Esophagus muscularis mucosa (tissue), 4 donors: ENCODE data around the gene LHFPL6. TPM values are rescaled to one million over a fixed set of nuclear protein-coding genes. Genes with fewer than 3 reads are reported as not detected.

ENCODE experiments used
- DNase-seq: peaks from one replicate; pipeline ENCODE4 v3.0.0-alpha.2; 2017; ENCODE audit errors: extremely low spot score
- H3K27ac ChIP-seq, 4 donors: fragments of 200-600 bp; sonication (generic); replicated peaks in 1 of 4; 1 replicate in 3 of 4; 2 replicates in 1 of 4; pipeline ENCODE4 v1.5.1; 2016 to 2019; ENCODE audit warnings: mild to moderate bottlenecking in 1 of 4
- H3K27me3 ChIP-seq, 4 donors: fragments of 200-600 bp; sonication (generic); one replicate each; pipeline versions ENCODE4 v1.5.1 to v1.6.0; 2016 to 2019
- H3K36me3 ChIP-seq, 4 donors: fragments of 200-600 bp; sonication (generic); one replicate each; pipeline ENCODE4 v1.5.1; 2016 to 2019
- H3K4me1 ChIP-seq, 4 donors: fragments of 200-600 bp; sonication (generic); one replicate each; pipeline ENCODE4 v1.5.1; 2016 to 2019
- H3K4me3 ChIP-seq, 4 donors: fragments of 200-600 bp; sonication (generic); 1 replicate in 2 of 4; 2 replicates in 2 of 4; pipeline ENCODE4 v1.5.1; 2016 to 2019; ENCODE audit warnings: mild to moderate bottlenecking in 4 of 4, moderate library complexity in 1 of 4
- H3K9me3 ChIP-seq, 4 donors: fragments of 200-600 bp; sonication (generic); 1 replicate in 3 of 4; 2 replicates in 1 of 4; pipeline ENCODE4 v1.5.1; 2016 to 2019
- EP300 ChIP-seq: sonication (generic); formaldehyde crosslinking; IDR thresholded peaks from one replicate; pipeline ENCODE4 v1.6.1; 2017; ENCODE audit warnings: antibody characterized with exemption
- POLR2A ChIP-seq: fragments of 450-650 bp; IDR thresholded peaks from one replicate; pipeline ENCODE4 v1.6.1; 2017; ENCODE audit warnings: antibody characterized with exemption, moderate library complexity, mild to moderate bottlenecking, low read depth
- POLR2AphosphoS5 ChIP-seq, 2 donors: sonication (generic); formaldehyde crosslinking; IDR thresholded peaks; one replicate each; pipeline ENCODE4 v1.6.1; 2017; ENCODE audit warnings: antibody characterized with exemption in 2 of 2
- WGBS: methylation state at CpG from one replicate; pipeline ENCODE4 v1.1.5; 2018; 5-methylcytosine and 5-hydroxymethylcytosine counted together
- intact Hi-C: fragments of 100-400 bp; cut with DNase I; formaldehyde crosslinking; loops from one replicate; pipeline ENCODE4 v1.15.1; 2023
- total RNA-seq, 4 donors: library from RNA; depleted of rRNA; stranded (reverse); fragments of >200 nt; gene quantifications; one replicate each; pipeline versions ENCODE4 v1.1.0 to v1.2.1, GENCODE V29; 2016
- TF ChIP-seq, protein P1 (sequence below), 3 experiments: fragments of 200-600 bp in 2 of 3; fragments of 450-650 bp in 1 of 3; sonication (generic) in 2 of 3; IDR thresholded peaks; one replicate each; pipeline ENCODE4 v1.5.1; 2017 to 2019; ENCODE audit warnings: antibody characterized with exemption in 3 of 3, mild to moderate bottlenecking in 2 of 3, moderate library complexity in 1 of 3

LHFPL6 gene
- total RNA-seq, 4 donors from 2014 or later = 55.6 to 75.9 (median 72.0) TPM

GRCh38 chr13:39530916-39531315 lies 72.1 kb downstream of the LHFPL6 start:
- no peak for TF ChIP-seq EP300
- TF ChIP-seq POLR2A = no peak
- TF ChIP-seq, protein P1, sequence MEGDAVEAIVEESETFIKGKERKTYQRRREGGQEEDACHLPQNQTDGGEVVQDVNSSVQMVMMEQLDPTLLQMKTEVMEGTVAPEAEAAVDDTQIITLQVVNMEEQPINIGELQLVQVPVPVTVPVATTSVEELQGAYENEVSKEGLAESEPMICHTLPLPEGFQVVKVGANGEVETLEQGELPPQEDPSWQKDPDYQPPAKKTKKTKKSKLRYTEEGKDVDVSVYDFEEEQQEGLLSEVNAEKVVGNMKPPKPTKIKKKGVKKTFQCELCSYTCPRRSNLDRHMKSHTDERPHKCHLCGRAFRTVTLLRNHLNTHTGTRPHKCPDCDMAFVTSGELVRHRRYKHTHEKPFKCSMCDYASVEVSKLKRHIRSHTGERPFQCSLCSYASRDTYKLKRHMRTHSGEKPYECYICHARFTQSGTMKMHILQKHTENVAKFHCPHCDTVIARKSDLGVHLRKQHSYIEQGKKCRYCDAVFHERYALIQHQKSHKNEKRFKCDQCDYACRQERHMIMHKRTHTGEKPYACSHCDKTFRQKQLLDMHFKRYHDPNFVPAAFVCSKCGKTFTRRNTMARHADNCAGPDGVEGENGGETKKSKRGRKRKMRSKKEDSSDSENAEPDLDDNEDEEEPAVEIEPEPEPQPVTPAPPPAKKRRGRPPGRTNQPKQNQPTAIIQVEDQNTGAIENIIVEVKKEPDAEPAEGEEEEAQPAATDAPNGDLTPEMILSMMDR (IDR thresholded peaks at IDR 0.05) = no peak
- no peak for TF ChIP-seq POLR2AphosphoS5 (IDR thresholded peaks at IDR 0.05)
- Histone ChIP-seq H3K9me3 (no peaks in the 10 kb centered on the region), H3K36me3 (no peaks in the 10 kb centered on the region), H3K4me3 (no peak overlapping the region), H3K4me1 (peaks cover 28 to 52% (median 44%) of the 10 kb centered on the region in 4 donors), H3K27me3 (no peaks in the 10 kb centered on the region), H3K27ac (no peak overlapping the region)
- no peak for DNase-seq
- intact Hi-C loops = no loop called here
- 40% methylated on average over 3 of the region's 3 CpGs for WGBS

GRCh38 chr13:39528661-39528980 lies 74.4 kb downstream of the LHFPL6 start:
- H3K4me1 ChIP-seq = peaks cover 35 to 60% (median 40%) of the 10 kb centered on the region in 4 donors
- H3K27me3 ChIP-seq = no peaks in the 10 kb centered on the region
- no peak for TF ChIP-seq EP300
- TF ChIP-seq, protein P1 (IDR thresholded peaks at IDR 0.05) = no peak
- TF ChIP-seq POLR2A = no peak
- TF ChIP-seq POLR2AphosphoS5 (IDR thresholded peaks at IDR 0.05) = no peak
- DNase-seq = no peak
- H3K4me3 ChIP-seq = no peak overlapping the region
- H3K9me3 ChIP-seq = no peaks in the 10 kb centered on the region
- H3K27ac ChIP-seq = peak overlapping the region in 2 of 4 donors; percentile 21 to 31
- H3K36me3 ChIP-seq = no peaks in the 10 kb centered on the region
- intact Hi-C loops = no loop called here
- 37% methylated on average over 3 of the region's 3 CpGs for WGBS

DNA sequence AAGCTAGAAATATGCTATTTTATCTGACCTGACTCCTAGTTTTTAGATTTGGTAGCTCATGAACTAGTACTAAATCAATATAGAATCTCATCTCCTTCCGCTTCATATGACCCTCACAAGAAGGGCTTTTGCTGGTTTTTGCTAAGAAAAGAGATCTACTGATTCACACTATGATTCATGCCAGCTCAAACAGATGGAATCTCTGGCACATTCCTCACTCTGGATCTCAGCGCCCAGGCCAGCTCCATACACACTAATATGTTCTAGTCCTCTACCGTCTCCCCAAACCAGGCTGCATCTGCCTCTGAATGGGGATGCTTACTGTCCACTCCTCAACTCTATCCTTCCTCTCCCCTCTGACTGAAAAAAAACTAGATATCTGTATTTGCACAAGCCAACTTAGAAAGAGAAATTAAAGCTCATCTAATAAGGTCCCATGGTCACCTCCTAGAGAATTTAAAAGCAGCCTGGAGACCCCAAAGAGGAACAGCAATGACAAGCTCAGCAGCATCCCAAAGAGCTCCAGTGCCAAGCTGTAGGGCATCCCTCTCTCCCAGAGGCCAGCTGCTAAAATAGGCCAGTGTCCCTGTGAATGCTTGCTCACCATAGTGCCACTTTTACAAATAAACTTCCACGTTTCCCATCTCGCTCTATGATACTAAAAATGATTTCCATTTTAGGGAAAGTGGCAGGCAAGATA lies 74.9 kb downstream of the LHFPL6 start:
- Histone ChIP-seq H3K4me1 (peaks cover 35 to 60% (median 40%) of the 10 kb centered on the region in 4 donors), H3K36me3 (no peaks in the 10 kb centered on the region), H3K9me3 (no peaks in the 10 kb centered on the region), H3K27ac (peak overlapping the region; percentile 9 to 38 (median 26)), H3K27me3 (no peaks in the 10 kb centered on the region), H3K4me3 (no peak overlapping the region)
- 40% methylated on average over 5 of the region's 5 CpGs for WGBS
- TF ChIP-seq POLR2A (no peak), POLR2AphosphoS5 (IDR thresholded peaks at IDR 0.05) (no peak), EP300 (no peak)
- TF ChIP-seq, protein P1 (IDR thresholded peaks at IDR 0.05) = no peak
- DNase-seq = no peak
- intact Hi-C loops = no loop called here

GRCh38 chr13:39527301-39527700 lies 75.7 kb downstream of the LHFPL6 start:
- intact Hi-C loops = no loop called here
- no peak overlapping the region for H3K4me3 ChIP-seq
- no peak for DNase-seq
- H3K4me1 ChIP-seq = peaks cover 36 to 60% (median 42%) of the 10 kb centered on the region in 4 donors
- H3K9me3 ChIP-seq = no peaks in the 10 kb centered on the region
- H3K27me3 ChIP-seq = no peaks in the 10 kb centered on the region
- H3K36me3 ChIP-seq = no peaks in the 10 kb centered on the region
- H3K27ac ChIP-seq = peak overlapping the region in 1 of 4 donors; percentile 31
- WGBS = 69% methylated on average over 3 of the region's 3 CpGs
- TF ChIP-seq POLR2A (no peak), EP300 (no peak), POLR2AphosphoS5 (IDR thresholded peaks at IDR 0.05) (no peak)
- TF ChIP-seq, protein P1 (IDR thresholded peaks at IDR 0.05) = no peak

GRCh38 chr13:39526499-39526898 lies 76.5 kb downstream of the LHFPL6 start:
- 93% methylated on average over 8 of the region's 8 CpGs for WGBS
- H3K4me1 ChIP-seq = peaks cover 40 to 52% (median 42%) of the 10 kb centered on the region in 4 donors
- intact Hi-C loops = no loop called here

More at GRCh38 chr13:39526499-39526898, 76.5 kb downstream of the LHFPL6 start:
- Histone ChIP-seq H3K27me3 (no peaks in the 10 kb centered on the region), H3K36me3 (no peaks in the 10 kb centered on the region), H3K9me3 (no peaks in the 10 kb centered on the region), H3K4me3 (no peak overlapping the region), H3K27ac (no peak overlapping the region)
- no peak for DNase-seq
- no peak for TF ChIP-seq EP300
- TF ChIP-seq, protein P1 (IDR thresholded peaks at IDR 0.05) = no peak
- no peak for TF ChIP-seq POLR2A
